Immature natural killer cell (primary cell): Measurements from ENCODE around the gene STYXL2. TPM values are rescaled to one million over a fixed set of nuclear protein-coding genes. Genes with fewer than 3 reads are reported as not detected.

ENCODE experiments used
- DNase-seq, 3 donors: peaks; one replicate each; pipeline ENCODE4 v3.0.0; 2022; ENCODE audit warnings: mixed read lengths in 1 of 3
- H3K27ac Mint-ChIP-seq, 6 donors: one replicate each; pipeline ENCODE4 v1.8.0; 2020; ENCODE audit warnings: mixed read lengths in 6 of 6, mild to moderate bottlenecking in 5 of 6, inconsistent platforms in 4 of 6, moderate library complexity in 3 of 6
- H3K27me3 Mint-ChIP-seq, 3 donors: one replicate each; pipeline ENCODE4 v1.8.0; 2020 to 2021; ENCODE audit warnings: low read depth in 3 of 3, mild to moderate bottlenecking in 3 of 3, mixed read lengths in 3 of 3, moderate library complexity in 3 of 3, inconsistent platforms in 1 of 3
- H3K36me3 Mint-ChIP-seq, 3 donors: one replicate each; pipeline ENCODE4 v1.8.0; 2020; ENCODE audit warnings: mixed read lengths in 3 of 3, inconsistent platforms in 2 of 3, mild to moderate bottlenecking in 2 of 3
- H3K4me1 Mint-ChIP-seq, 2 donors: one replicate each; pipeline ENCODE4 v1.8.0; 2020; ENCODE audit warnings: inconsistent platforms in 2 of 2, mild to moderate bottlenecking in 2 of 2, mixed read lengths in 2 of 2, moderate library complexity in 1 of 2
- H3K4me3 Mint-ChIP-seq, 5 donors: one replicate each; pipeline ENCODE4 v1.8.0; 2020; ENCODE audit warnings: mild to moderate bottlenecking in 5 of 5, mixed read lengths in 5 of 5, inconsistent platforms in 3 of 5, moderate library complexity in 3 of 5
- H3K9me3 Mint-ChIP-seq, 6 donors: one replicate each; pipeline ENCODE4 v1.8.0; 2020; ENCODE audit warnings: mild to moderate bottlenecking in 6 of 6, mixed read lengths in 6 of 6, inconsistent platforms in 4 of 6, moderate library complexity in 3 of 6
- polyA plus RNA-seq, 3 donors: library from polyadenylated mRNA; unstranded; fragments of 300-500 nt; fragmentation: Illumina TruSeq; gene quantifications; one replicate each; pipeline ENCODE4 v1.2.3, GENCODE V29; 2021

STYXL2 gene
- polyA plus RNA-seq, 3 donors from 2014 or later: not detected

GRCh38 chr1:167065471-167065870 is 28.4 kb upstream of the STYXL2 start:
- Mint-ChIP-seq H3K9me3 (no peaks in the 10 kb centered on the region), H3K4me1 (peaks cover 3 to 5% of the 10 kb centered on the region in 2 donors), H3K27me3 (no peaks in the 10 kb centered on the region), H3K4me3 (no peak overlapping the region), H3K27ac (no peak overlapping the region), H3K36me3 (peaks cover 0 to 5% (median 3%) of the 10 kb centered on the region in 3 donors)
- DNase-seq: no peak

- Mint-ChIP-seq H3K4me1 (peaks cover 3 to 5% of the 10 kb centered on the region in 2 donors), H3K36me3 (peaks cover 0 to 5% (median 3%) of the 10 kb centered on the region in 3 donors), H3K4me3 (peak overlapping the region in 4 of 5 donors; percentile 31 to 70 (median 52)), H3K27ac (no peak overlapping the region), H3K9me3 (no peaks in the 10 kb centered on the region), H3K27me3 (peaks cover 0 to 2% (median 0%) of the 10 kb centered on the region in 3 donors)
- peak; percentile 75 to 78 (median 75) for DNase-seq
Observed at GRCh38 chr1:167066333-167067122, 27.3 kb upstream of the STYXL2 start.

DNA sequence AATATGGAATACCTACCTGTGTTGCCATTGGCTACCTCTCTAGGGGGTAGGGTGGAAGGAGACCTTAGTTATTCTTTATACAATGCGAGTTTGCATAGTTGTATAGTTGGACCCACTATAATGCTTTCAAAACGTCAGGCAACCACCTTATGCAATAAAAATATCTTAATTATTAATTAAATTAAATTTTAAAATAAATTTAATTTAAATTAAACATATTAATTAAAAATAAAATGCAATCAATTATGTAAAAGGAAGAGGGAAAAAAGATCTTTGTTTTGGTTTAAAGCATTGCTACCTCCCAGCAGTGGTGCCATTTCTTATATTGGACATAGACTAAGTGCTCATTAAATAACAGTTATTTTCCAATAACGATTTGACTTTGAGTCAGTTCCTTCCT is 26.0 kb upstream of the STYXL2 start:
- no peak for DNase-seq
- Mint-ChIP-seq H3K27ac (no peak overlapping the region), H3K9me3 (no peaks in the 10 kb centered on the region), H3K4me1 (peaks cover 3 to 5% of the 10 kb centered on the region in 2 donors), H3K4me3 (no peak overlapping the region), H3K27me3 (peaks cover 0 to 2% (median 0%) of the 10 kb centered on the region in 3 donors), H3K36me3 (peaks cover 0 to 2% (median 2%) of the 10 kb centered on the region in 3 donors)

DNA sequence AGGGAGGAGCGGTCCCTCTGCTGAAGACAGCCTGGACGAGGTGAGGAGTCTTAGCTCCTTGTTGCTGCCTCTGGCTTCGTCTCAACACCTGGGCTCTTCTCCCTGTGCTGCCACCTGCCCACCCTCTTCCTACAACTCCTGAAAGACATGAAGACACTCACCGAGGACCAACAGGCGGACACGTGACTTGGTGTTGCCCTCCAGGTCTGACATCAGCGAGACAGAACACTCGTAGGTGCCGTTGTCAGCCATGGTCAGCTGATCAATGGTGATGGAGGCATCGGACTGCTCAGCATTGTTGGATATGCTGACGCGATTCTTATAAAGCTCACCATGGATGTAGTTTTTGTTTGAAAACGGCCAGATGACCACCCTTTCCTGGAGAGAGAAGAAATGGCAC is 25.1 kb upstream of the STYXL2 start:
- Mint-ChIP-seq H3K4me3 (no peak overlapping the region), H3K27ac (no peak overlapping the region), H3K36me3 (no peaks in the 10 kb centered on the region), H3K4me1 (peaks cover 3 to 5% of the 10 kb centered on the region in 2 donors), H3K27me3 (peaks cover 0 to 2% (median 0%) of the 10 kb centered on the region in 3 donors), H3K9me3 (no peaks in the 10 kb centered on the region)
- no peak for DNase-seq

DNA sequence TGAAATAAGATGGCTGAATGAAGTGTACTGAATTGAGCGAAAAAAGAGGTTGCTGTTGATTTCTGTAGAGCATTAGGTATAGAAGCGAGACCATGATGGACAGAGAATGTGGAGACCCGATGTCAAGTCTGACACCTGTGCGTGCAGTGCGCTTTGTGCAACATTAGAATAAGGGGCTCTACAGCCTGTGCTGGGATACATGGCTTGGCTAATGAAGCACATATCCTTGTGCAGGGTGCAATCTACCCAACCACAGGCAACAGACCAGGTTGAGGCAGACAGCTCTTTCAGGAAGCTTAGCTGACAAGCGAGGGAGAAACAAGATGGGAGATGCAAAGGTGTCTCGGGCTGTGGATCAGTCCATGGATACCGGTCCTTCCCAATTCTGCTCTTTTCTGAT is 22.6 kb upstream of the STYXL2 start:
- no peaks in the 10 kb centered on the region for H3K36me3 Mint-ChIP-seq
- H3K27ac Mint-ChIP-seq: peak overlapping the region in 3 of 6 donors; percentile 1 to 34 (median 2)
- H3K27me3 Mint-ChIP-seq: peaks cover 0 to 2% (median 0%) of the 10 kb centered on the region in 3 donors
- H3K4me1 Mint-ChIP-seq: peaks cover 21 to 28% of the 10 kb centered on the region in 2 donors
- DNase-seq: no peak
- H3K4me3 Mint-ChIP-seq: no peak overlapping the region
- no peaks in the 10 kb centered on the region for H3K9me3 Mint-ChIP-seq

DNA sequence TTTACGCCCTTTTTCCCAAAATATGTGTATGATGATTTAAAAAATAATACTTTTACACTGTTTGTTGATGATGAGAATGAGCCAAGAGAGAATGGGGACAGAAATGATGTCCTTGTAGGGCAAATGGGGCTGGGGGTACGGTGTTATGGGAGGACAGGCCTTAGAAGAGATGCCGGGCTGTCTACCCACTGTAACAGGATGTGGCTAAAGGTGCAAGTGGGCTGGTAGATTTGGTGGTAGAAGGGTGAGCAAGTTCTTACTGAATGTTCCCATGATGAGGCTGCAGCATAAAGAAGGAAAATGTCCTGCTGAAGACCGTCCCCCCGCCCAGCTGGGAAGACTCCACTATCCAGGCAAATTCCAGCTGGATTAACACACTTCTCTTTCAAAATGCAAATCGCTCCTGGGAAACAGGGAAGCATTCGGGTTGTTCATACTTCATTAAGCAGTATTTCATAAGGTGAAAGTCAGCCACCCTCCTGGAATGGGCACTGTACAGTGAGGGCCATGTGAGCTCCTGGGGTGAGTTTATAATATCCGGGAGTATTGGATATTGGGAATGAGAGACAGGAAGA is 17.7 kb upstream of the STYXL2 start:
- DNase-seq: peak; percentile 50 to 63 (median 60)
- Mint-ChIP-seq H3K27me3 (peaks cover 0 to 6% (median 2%) of the 10 kb centered on the region in 3 donors), H3K36me3 (peaks cover 0 to 12% (median 0%) of the 10 kb centered on the region in 3 donors), H3K4me1 (peaks cover 53 to 60% of the 10 kb centered on the region in 2 donors), H3K27ac (peak overlapping the region; percentile 58 to 91 (median 86)), H3K4me3 (peak overlapping the region; percentile 73 to 89 (median 82)), H3K9me3 (no peaks in the 10 kb centered on the region)

GRCh38 chr1:167077128-167077867 is 16.6 kb upstream of the STYXL2 start:
- H3K4me3 Mint-ChIP-seq: peak overlapping the region; percentile 73 to 89 (median 82)

DNA sequence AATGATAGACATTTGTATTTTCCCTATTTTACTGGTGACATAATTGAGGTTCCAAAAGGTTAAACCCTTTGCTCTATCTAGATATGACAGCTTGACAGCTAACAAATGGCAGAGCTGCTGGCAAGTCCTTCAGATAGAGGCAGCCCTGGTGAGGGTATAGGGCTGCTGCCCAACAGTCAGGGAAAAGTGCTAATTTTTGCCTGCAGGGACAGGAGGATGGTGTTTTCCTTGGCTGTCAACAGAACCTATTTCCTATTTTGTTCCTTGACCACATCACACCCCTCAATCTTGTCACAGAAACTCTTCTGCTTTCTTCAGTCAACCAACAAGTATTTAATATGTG is 16.0 kb upstream of the STYXL2 start:
- Mint-ChIP-seq H3K4me3 (peak overlapping the region in 3 of 5 donors; percentile 40 to 89 (median 82)), H3K27me3 (peaks cover 0 to 6% (median 2%) of the 10 kb centered on the region in 3 donors), H3K36me3 (peaks cover 2 to 19% (median 8%) of the 10 kb centered on the region in 3 donors), H3K9me3 (no peaks in the 10 kb centered on the region), H3K4me1 (peaks cover 55 to 60% of the 10 kb centered on the region in 2 donors), H3K27ac (peak overlapping the region in 4 of 6 donors; percentile 45 to 85 (median 58))
- DNase-seq: no peak

More at GRCh38 chr1:167077128-167077867, 16.6 kb upstream of the STYXL2 start:
- H3K27ac Mint-ChIP-seq: peak overlapping the region; percentile 21 to 85 (median 54)
- peaks cover 0 to 6% (median 2%) of the 10 kb centered on the region in 3 donors for H3K27me3 Mint-ChIP-seq
- DNase-seq: no peak
- peaks cover 2 to 18% (median 7%) of the 10 kb centered on the region in 3 donors for H3K36me3 Mint-ChIP-seq
- no peaks in the 10 kb centered on the region for H3K9me3 Mint-ChIP-seq
- peaks cover 53 to 60% of the 10 kb centered on the region in 2 donors for H3K4me1 Mint-ChIP-seq

DNA sequence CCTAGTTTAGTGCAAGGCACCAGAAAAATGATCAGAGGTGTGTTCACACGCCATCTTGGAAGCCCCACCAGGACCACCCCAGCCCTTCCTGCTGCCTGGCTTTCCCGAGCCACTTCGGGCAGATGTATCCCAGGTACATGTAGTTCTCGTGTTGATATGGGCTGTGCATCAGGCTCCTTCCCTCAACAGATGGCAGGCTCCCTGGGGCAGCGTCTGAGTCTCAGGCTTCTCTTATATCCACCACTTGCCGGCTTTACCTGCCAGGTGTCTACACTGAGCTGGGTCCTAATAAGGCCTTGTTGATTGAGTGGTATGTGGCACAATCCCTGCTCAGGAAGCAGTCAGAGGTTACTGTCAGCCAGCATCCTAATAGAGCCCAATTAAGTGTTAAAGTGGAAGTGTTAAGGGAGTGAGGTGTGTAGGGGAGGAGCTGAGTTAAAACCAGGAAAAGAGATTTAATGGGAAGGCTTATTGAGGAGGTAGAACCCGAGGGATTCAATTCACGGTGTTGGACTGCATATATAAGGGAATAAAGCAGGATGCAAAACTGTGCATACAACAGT is 12.2 kb upstream of the STYXL2 start:
- Mint-ChIP-seq H3K4me3 (no peak overlapping the region), H3K9me3 (no peaks in the 10 kb centered on the region), H3K27me3 (peaks cover 0 to 6% (median 2%) of the 10 kb centered on the region in 3 donors), H3K36me3 (peaks cover 2 to 19% (median 8%) of the 10 kb centered on the region in 3 donors), H3K4me1 (peaks cover 31 to 33% of the 10 kb centered on the region in 2 donors), H3K27ac (no peak overlapping the region)
- DNase-seq: no peak

- Mint-ChIP-seq H3K9me3 (no peaks in the 10 kb centered on the region), H3K27me3 (peaks cover 0 to 1% (median 0%) of the 10 kb centered on the region in 3 donors), H3K4me1 (peaks cover 24% of the 10 kb centered on the region in 2 donors), H3K4me3 (no peak overlapping the region), H3K36me3 (peaks cover 2 to 19% (median 8%) of the 10 kb centered on the region in 3 donors), H3K27ac (peak overlapping the region in 1 of 6 donors; percentile 29)
- DNase-seq: no peak
Observed at GRCh38 chr1:167082511-167083027, 11.3 kb upstream of the STYXL2 start.

DNA sequence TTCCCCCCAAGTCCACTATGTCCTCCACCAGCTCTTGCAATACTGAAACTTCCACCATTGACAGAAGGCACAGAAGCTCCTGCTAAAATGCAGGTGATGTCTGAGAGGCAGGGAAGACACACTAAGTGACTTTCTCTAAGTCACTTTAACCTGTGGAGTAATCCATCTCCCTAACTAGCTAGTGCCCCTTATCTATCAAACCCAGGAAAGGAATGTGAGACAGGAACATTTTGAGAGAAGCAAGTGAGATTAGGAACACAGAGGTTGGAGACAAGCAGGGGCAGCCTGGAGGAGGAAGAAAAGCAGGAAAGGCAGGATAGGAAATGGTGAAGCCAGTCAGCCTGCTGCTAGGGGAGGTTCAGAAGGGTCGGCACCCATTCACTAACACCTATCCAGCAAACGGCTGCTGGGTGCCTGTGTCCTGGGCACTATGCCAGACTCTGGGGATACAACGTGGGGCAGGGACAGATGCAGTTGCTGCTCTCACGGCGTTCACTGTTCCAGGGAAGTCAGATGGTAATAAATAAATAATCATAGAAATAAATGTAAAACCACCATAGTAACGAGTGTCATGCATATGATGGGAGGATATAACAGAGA is 10.7 kb upstream of the STYXL2 start:
- Mint-ChIP-seq H3K4me1 (peaks cover 18 to 21% of the 10 kb centered on the region in 2 donors), H3K27ac (no peak overlapping the region), H3K36me3 (peaks cover 2 to 19% (median 8%) of the 10 kb centered on the region in 3 donors), H3K27me3 (peaks cover 0 to 1% (median 0%) of the 10 kb centered on the region in 3 donors), H3K4me3 (no peak overlapping the region), H3K9me3 (no peaks in the 10 kb centered on the region)
- no peak for DNase-seq

- Mint-ChIP-seq H3K27ac (no peak overlapping the region), H3K9me3 (no peaks in the 10 kb centered on the region), H3K27me3 (peaks cover 0 to 1% (median 0%) of the 10 kb centered on the region in 3 donors), H3K4me1 (peaks cover 13 to 19% of the 10 kb centered on the region in 2 donors), H3K4me3 (no peak overlapping the region), H3K36me3 (peaks cover 2 to 19% (median 8%) of the 10 kb centered on the region in 3 donors)
- no peak for DNase-seq
Observed at GRCh38 chr1:167083871-167084270, 10.0 kb upstream of the STYXL2 start.

GRCh38 chr1:167084757-167085156 is 9.1 kb upstream of the STYXL2 start:
- H3K27ac Mint-ChIP-seq: no peak overlapping the region
- H3K9me3 Mint-ChIP-seq: no peaks in the 10 kb centered on the region
- H3K4me3 Mint-ChIP-seq: no peak overlapping the region
- DNase-seq: no peak
- H3K36me3 Mint-ChIP-seq: peaks cover 2 to 19% (median 8%) of the 10 kb centered on the region in 3 donors
- H3K4me1 Mint-ChIP-seq: peaks cover 20 to 25% of the 10 kb centered on the region in 2 donors
- peaks cover 0 to 1% (median 0%) of the 10 kb centered on the region in 3 donors for H3K27me3 Mint-ChIP-seq
